IMR-90 (cell line): ENCODE results near the gene ZNF358. TPM values are rescaled to one million over a fixed set of nuclear protein-coding genes. Genes with fewer than 3 reads are reported as not detected.

Experiments
- ATAC-seq: fragments of 200-7000 bp; cut with Tn5 transposase; 2 replicates; pipeline ENCODE4 v1.9.1; 2020; ENCODE audit warnings: low read depth, mild to moderate bottlenecking, moderate library complexity
- BruUV-seq: library from RNA; stranded (reverse); fragments of 400-500 nt; replicated peaks from 2 replicates; lab custom pipeline; 2021; lab: Mats Ljungman, UMichigan
- CTCF ChIA-PET: fragments of 300-600 bp; formaldehyde crosslinking; extraction: SDS; loops from one replicate; lab custom pipeline; 2021; ENCODE audit warnings: antibody characterized with exemption; lab: Yijun Ruan, JAX
- POLR2A ChIA-PET: fragments of 300-600 bp; sonication (Branson Sonifier 250); formaldehyde crosslinking; loops from one replicate; lab custom pipeline; 2022; ENCODE audit warnings: antibody characterized with exemption; ENCODE audit not compliant: unreplicated experiment; lab: Charles Lee
- DNase-seq: peaks from one replicate; pipeline ENCODE4 v3.0.0; 2013
- H2AFZ ChIP-seq: replicated peaks from 2 replicates; pipeline ENCODE3; 2013; ENCODE audit warnings: low read length, mild to moderate bottlenecking; ENCODE audit not compliant: poor library complexity
- H2AK5ac ChIP-seq: 2 replicates; pipeline ENCODE4 v1.6.1; 2013; ENCODE audit warnings: low read depth, low read length, inconsistent platforms
- H2AK9ac ChIP-seq: replicated peaks from 2 replicates; pipeline ENCODE3; 2013; ENCODE audit warnings: mild to moderate bottlenecking, low read depth, low read length, moderate library complexity; ENCODE audit not compliant: poor library complexity
- H2BK120ac ChIP-seq: 2 replicates; pipeline ENCODE4 v1.6.1; 2013; ENCODE audit warnings: low read depth, low read length, inconsistent platforms
- H2BK15ac ChIP-seq: 3 replicates; pipeline ENCODE4 v1.6.1; 2013; ENCODE audit warnings: low read depth, low read length, inconsistent platforms
- H2BK20ac ChIP-seq: 2 replicates; pipeline ENCODE4 v1.6.1; 2013; ENCODE audit warnings: low read depth, mild to moderate bottlenecking, inconsistent platforms, low read length, moderate library complexity
- H2BK5ac ChIP-seq: 2 replicates; pipeline ENCODE4 v1.6.1; 2013; ENCODE audit warnings: mild to moderate bottlenecking, low read depth, low read length, inconsistent platforms; ENCODE audit not compliant: poor library complexity, severe bottlenecking
- H3K14ac ChIP-seq: replicated peaks from 2 replicates; pipeline ENCODE4 v1.6.1; 2013; ENCODE audit warnings: low read depth, low read length, inconsistent platforms
- H3K18ac ChIP-seq: 2 replicates; pipeline ENCODE4 v1.6.1; 2013; ENCODE audit warnings: low read depth, low read length, control low read depth
- H3K23ac ChIP-seq: 2 replicates; pipeline ENCODE4 v1.6.1; 2013; ENCODE audit warnings: low read depth, low read length, inconsistent platforms
- H3K27ac ChIP-seq: 2 replicates; pipeline ENCODE4 v1.5.1; 2013; ENCODE audit warnings: mild to moderate bottlenecking, control low read depth, low read length; ENCODE audit not compliant: insufficient read depth
- H3K27me3 ChIP-seq: 2 replicates; pipeline ENCODE4 v1.6.1; 2013; ENCODE audit warnings: low read length; ENCODE audit not compliant: control insufficient read depth, insufficient read depth
- H3K36me3 ChIP-seq: 2 replicates; pipeline ENCODE4 v1.6.1; 2013; ENCODE audit warnings: low read length, mixed read lengths; ENCODE audit not compliant: control insufficient read depth, insufficient read depth
- H3K4ac ChIP-seq: 2 replicates; pipeline ENCODE4 v1.6.1; 2013; ENCODE audit warnings: low read depth, low read length, inconsistent platforms
- H3K4me1 ChIP-seq: 2 replicates; pipeline ENCODE4 v1.6.1; 2013; ENCODE audit warnings: low read length, mixed read lengths; ENCODE audit not compliant: control insufficient read depth, insufficient read depth
- H3K4me2 ChIP-seq: 2 replicates; pipeline ENCODE4 v1.6.1; 2013; ENCODE audit warnings: low read depth, mild to moderate bottlenecking, control low read depth, low read length, moderate library complexity
- H3K4me3 ChIP-seq: 2 replicates; pipeline ENCODE4 v1.5.1; 2013; ENCODE audit warnings: low read depth, mild to moderate bottlenecking, control low read depth, low read length, moderate library complexity; ENCODE audit not compliant: insufficient read depth
- H3K56ac ChIP-seq: 2 replicates; pipeline ENCODE4 v1.6.1; 2013; ENCODE audit warnings: low read length, inconsistent platforms; ENCODE audit not compliant: insufficient read depth; ENCODE audit errors: extremely low read depth
- H3K79me1 ChIP-seq, 2 experiments: 2 replicates each; pipeline ENCODE4 v1.6.1; 2013; ENCODE audit warnings: low read length in 2 of 2, inconsistent platforms in 1 of 2, low read depth in 1 of 2
- H3K9ac ChIP-seq: 2 replicates; pipeline ENCODE4 v1.6.1; 2013; ENCODE audit warnings: low read depth, low read length, control low read depth
- H3K9me1 ChIP-seq: 2 replicates; pipeline ENCODE4 v1.6.1; 2013; ENCODE audit warnings: low read length, inconsistent platforms; ENCODE audit not compliant: insufficient read depth
- H3K9me3 ChIP-seq: 2 replicates; pipeline ENCODE4 v1.6.1; 2013; ENCODE audit warnings: low read length; ENCODE audit not compliant: control insufficient read depth, insufficient read depth
- H4K20me1 ChIP-seq: 2 replicates; pipeline ENCODE4 v1.6.1; 2013; ENCODE audit warnings: low read length, inconsistent platforms; ENCODE audit not compliant: insufficient read depth
- H4K5ac ChIP-seq: 2 replicates; pipeline ENCODE4 v1.6.1; 2013; ENCODE audit warnings: mild to moderate bottlenecking, low read depth, low read length, control low read depth
- H4K8ac ChIP-seq, 2 experiments: 2 replicates each; pipeline ENCODE4 v1.6.1; 2013; ENCODE audit warnings: low read depth in 2 of 2, low read length in 2 of 2, control low read depth in 1 of 2, inconsistent platforms in 1 of 2
- H4K91ac ChIP-seq: 2 replicates; pipeline ENCODE4 v1.6.1; 2013; ENCODE audit warnings: low read depth, low read length, inconsistent platforms; ENCODE audit not compliant: insufficient read depth
- NFE2L2 ChIP-seq: fragments of 150-350 bp; IDR thresholded peaks from 2 replicates; pipeline ENCODE4 v1.6.1; 2016; ENCODE audit warnings: low read depth, mild to moderate bottlenecking, low read length
- WGBS, 2 experiments: methylation state at CpG; one replicate each; pipeline versions ENCODE4 v1.1.5 to v1.1.7; 2013; ENCODE audit warnings: missing lambda C conversion rate in 2 of 2; ENCODE audit not compliant: insufficient read length in 1 of 2; ENCODE audit errors: extremely low coverage in 2 of 2; 5-methylcytosine and 5-hydroxymethylcytosine counted together
- dilution Hi-C: fragments of 300-500 bp; cut with HindIII; formaldehyde crosslinking; loops from one replicate; pipeline ENCODE4 v1.14.3; 2018; ENCODE audit warnings: low sequenced_read_pairs; ENCODE audit not compliant: unreplicated experiment
- in situ Hi-C: fragments of 300-500 bp; cut with MboI; formaldehyde crosslinking; loops from 3 replicates; pipeline ENCODE4 v1.14.3; 2019; ENCODE audit warnings: low sequenced_read_pairs, inconsistent platforms, mixed read lengths
- intact Hi-C: fragments of 100-400 bp; cut with micrococcal nuclease; formaldehyde crosslinking; loops from 2 replicates; pipeline ENCODE4 v1.10.0; 2022
- polyA plus RNA-seq, 3 experiments: library from polyadenylated mRNA; depleted of rRNA; stranded (reverse); fragments of >200 nt; gene quantifications; 2 replicates each; pipeline ENCODE4 v1.2.3, GENCODE V29; 2012; ENCODE audit warnings: low replicate concordance in 1 of 3
- total RNA-seq: library from RNA; depleted of rRNA; stranded (reverse); fragments of >200 nt; gene quantifications from 2 replicates; pipeline ENCODE4 v1.2.3, GENCODE V29; 2012

Gene ZNF358
- total and polyA plus RNA-seq, 2 of the 4 experiments (the other 2 are of a cell fraction) = 5.4 to 30.7 TPM

DNA sequence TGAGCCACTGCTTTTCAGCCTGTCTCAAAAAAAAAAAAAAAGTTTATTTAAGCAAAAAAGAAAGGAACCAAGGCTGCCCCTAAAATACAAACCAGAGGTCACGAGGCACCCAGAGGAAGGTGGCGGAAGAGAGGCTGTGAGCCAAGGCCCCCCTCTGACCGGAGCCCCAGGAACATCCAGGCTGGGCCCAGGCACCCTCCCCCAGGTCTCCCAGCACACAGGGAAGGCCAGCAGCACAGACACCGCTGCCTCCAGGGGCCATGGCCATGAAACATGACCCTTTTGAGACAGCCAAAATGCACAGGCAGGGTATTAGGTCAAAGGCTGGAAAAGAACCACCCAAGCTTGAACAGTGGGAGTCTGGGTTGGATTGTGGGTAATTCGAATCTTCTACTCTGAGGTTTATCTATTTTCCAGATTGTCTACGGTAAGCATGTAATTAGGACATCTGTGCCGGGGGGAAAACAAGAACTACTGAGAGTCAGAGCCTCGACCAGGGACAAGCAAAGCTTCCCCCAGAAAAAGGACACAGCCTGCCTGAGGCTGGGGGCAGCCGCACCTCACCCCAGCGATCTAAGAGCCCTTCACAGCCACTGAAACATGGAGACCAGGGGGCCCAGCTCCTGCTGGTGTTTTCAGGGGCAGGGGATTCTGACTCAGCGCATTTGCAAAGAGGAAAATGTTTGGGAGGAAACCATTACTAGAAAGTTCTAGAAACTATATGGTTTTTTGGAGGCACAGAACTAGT, 35.5 kb upstream of the ZNF358 start:
- no peaks in the 10 kb centered on the region for H4K20me1 ChIP-seq
- H3K79me1 ChIP-seq = no peaks in the 10 kb centered on the region
- H3K4me1 ChIP-seq = peaks cover 2% of the 10 kb centered on the region; the same call in 1 of the 2 replicates
- H2BK5ac ChIP-seq = no peak overlapping the region
- H3K9me3 ChIP-seq = no peaks in the 10 kb centered on the region; the same call in 1 of the 2 replicates
- ATAC-seq (no peak), DNase-seq (no peak)
- H2AK5ac ChIP-seq = no peak overlapping the region; the same call in 1 of the 2 replicates
- H2BK120ac ChIP-seq = peak overlapping the region; percentile 13; the same call in 1 of the 2 replicates
- no peak overlapping the region for H3K23ac ChIP-seq
- no TSS peak for BruUV-seq
- H2AFZ ChIP-seq = peak overlapping the region; percentile 41
- dilution Hi-C loops = no loop called here
- H3K9ac ChIP-seq = no peak overlapping the region
- H3K27me3 ChIP-seq = no peaks in the 10 kb centered on the region
- no peak overlapping the region for H3K56ac ChIP-seq
- H3K27ac ChIP-seq = no peak overlapping the region
- no peak overlapping the region for H4K8ac ChIP-seq
- H3K18ac ChIP-seq = no peak overlapping the region
- WGBS, 2 experiments = no CpG with 5 or more reads among the region's 11 CpGs
- no peak for TF ChIP-seq NFE2L2
- no peak overlapping the region for H4K91ac ChIP-seq
- no peak overlapping the region for H4K5ac ChIP-seq
- no peak overlapping the region for H3K4me3 ChIP-seq
- intact Hi-C loops = no loop called here
- H3K4me2 ChIP-seq = no peak overlapping the region
- H3K36me3 ChIP-seq = peaks cover 1% of the 10 kb centered on the region; the same call in 1 of the 2 replicates
- H3K14ac ChIP-seq = no peak overlapping the region
- no peak overlapping the region for H2BK15ac ChIP-seq
- no peak overlapping the region for H2BK20ac ChIP-seq
- in situ Hi-C loops = no loop called here
- ChIA-PET POLR2A (no interaction called here), CTCF (no interaction called here)
- H2AK9ac ChIP-seq = peak overlapping the region; percentile 50
- no peak overlapping the region; the same call in 1 of the 2 replicates for H3K4ac ChIP-seq
- no peaks in the 10 kb centered on the region for H3K9me1 ChIP-seq
